ENCODE data around the gene MAL. TPM values are rescaled to one million over a fixed set of nuclear protein-coding genes. Genes with fewer than 3 reads are reported as not detected.

MAL gene
- total RNA-seq, 1 donor from 2014 or later: not detected

DNA sequence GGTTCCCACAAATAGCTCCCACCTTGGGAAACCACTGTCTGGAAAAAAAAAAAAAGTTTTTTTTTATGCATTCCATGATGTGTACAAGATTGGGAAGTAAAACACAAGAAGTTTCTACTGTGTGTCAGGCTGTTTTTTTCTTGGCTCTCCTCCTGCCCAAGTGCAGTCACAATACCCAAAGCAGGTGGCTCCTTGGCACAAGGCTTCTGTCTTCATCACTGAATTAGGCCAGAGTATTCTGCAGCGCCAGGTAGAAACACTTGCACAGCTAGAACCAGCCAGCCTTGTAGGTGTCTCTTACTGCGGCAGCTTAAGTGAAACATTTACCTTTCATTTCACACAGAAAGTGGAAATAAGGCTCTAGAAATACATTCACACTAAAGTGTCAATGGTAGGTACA is 23.8 kb upstream of the MAL start:
- Mint-ChIP-seq H3K27me3 (ENCODE audit: unreplicated experiment) (peaks cover 8% of the 10 kb centered on the region), H3K9me3 (ENCODE audit: unreplicated experiment) (no peaks in the 10 kb centered on the region), H3K4me1 (ENCODE audit: unreplicated experiment) (peaks cover 18% of the 10 kb centered on the region), H3K36me3 (ENCODE audit: low read depth, unreplicated experiment) (no peaks in the 10 kb centered on the region), H3K27ac (ENCODE audit: unreplicated experiment) (no peak overlapping the region), H3K4me3 (ENCODE audit: unreplicated experiment) (no peak overlapping the region)
- TF ChIP-seq, protein P1, sequence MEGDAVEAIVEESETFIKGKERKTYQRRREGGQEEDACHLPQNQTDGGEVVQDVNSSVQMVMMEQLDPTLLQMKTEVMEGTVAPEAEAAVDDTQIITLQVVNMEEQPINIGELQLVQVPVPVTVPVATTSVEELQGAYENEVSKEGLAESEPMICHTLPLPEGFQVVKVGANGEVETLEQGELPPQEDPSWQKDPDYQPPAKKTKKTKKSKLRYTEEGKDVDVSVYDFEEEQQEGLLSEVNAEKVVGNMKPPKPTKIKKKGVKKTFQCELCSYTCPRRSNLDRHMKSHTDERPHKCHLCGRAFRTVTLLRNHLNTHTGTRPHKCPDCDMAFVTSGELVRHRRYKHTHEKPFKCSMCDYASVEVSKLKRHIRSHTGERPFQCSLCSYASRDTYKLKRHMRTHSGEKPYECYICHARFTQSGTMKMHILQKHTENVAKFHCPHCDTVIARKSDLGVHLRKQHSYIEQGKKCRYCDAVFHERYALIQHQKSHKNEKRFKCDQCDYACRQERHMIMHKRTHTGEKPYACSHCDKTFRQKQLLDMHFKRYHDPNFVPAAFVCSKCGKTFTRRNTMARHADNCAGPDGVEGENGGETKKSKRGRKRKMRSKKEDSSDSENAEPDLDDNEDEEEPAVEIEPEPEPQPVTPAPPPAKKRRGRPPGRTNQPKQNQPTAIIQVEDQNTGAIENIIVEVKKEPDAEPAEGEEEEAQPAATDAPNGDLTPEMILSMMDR (IDR thresholded peaks at IDR 0.05; ENCODE audit: unreplicated experiment): no peak
- no peak for DNase-seq (ENCODE audit: low spot score)

DNA sequence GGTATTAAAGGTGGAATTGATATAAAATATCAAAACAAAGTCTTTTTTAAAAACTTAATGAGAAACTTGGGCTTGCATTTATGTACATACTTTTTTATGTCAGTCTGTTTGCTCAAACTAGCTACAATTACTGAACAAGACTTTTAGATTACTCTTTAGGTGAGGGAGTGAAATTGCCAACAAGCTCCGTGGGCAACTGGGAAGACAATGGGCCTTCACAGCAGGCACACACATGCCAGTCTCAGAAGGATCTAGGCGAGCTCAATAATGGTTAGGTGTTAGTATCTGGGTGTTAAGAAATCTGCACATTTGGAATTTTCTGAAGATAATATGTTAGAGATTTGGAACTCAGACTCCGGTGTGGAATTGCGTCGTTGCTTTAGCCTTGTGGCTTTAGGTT is 23.0 kb upstream of the MAL start:
- Mint-ChIP-seq H3K9me3 (ENCODE audit: unreplicated experiment) (no peaks in the 10 kb centered on the region), H3K27me3 (ENCODE audit: unreplicated experiment) (peaks cover 5% of the 10 kb centered on the region), H3K36me3 (ENCODE audit: low read depth, unreplicated experiment) (no peaks in the 10 kb centered on the region), H3K4me1 (ENCODE audit: unreplicated experiment) (peaks cover 24% of the 10 kb centered on the region), H3K27ac (ENCODE audit: unreplicated experiment) (no peak overlapping the region), H3K4me3 (ENCODE audit: unreplicated experiment) (no peak overlapping the region)
- TF ChIP-seq, protein P1 (IDR thresholded peaks at IDR 0.05; ENCODE audit: unreplicated experiment): no peak
- DNase-seq (ENCODE audit: low spot score): no peak

DNA sequence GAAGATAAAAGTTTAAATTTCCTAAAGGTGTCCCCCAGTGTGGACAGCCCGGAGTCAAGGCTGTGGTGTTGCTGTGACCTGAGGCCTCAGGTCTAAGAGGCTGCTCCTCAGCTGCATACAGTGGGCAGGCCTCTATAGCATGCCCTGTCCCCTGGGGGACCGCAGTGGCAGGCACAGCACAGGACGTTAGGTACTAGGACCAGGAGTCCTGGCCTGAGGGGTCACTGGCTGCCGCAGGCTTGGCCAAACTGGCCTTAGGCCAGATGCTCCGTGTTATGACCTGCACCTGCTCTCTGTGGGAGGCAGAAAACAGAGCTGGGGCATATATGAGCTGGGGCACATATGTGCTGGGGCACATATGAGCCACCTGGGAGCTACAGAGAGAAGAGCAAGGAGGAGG is 21.2 kb upstream of the MAL start:
- no peaks in the 10 kb centered on the region for H3K36me3 Mint-ChIP-seq (ENCODE audit: low read depth, unreplicated experiment)
- no peak overlapping the region for H3K4me3 Mint-ChIP-seq (ENCODE audit: unreplicated experiment)
- TF ChIP-seq, protein P1 (IDR thresholded peaks at IDR 0.05; ENCODE audit: unreplicated experiment): no peak
- H3K27me3 Mint-ChIP-seq (ENCODE audit: unreplicated experiment): peaks cover 5% of the 10 kb centered on the region
- no peaks in the 10 kb centered on the region for H3K9me3 Mint-ChIP-seq (ENCODE audit: unreplicated experiment)
- peaks cover 26% of the 10 kb centered on the region for H3K4me1 Mint-ChIP-seq (ENCODE audit: unreplicated experiment)
- no peak overlapping the region for H3K27ac Mint-ChIP-seq (ENCODE audit: unreplicated experiment)
- DNase-seq (ENCODE audit: low spot score): no peak

DNA sequence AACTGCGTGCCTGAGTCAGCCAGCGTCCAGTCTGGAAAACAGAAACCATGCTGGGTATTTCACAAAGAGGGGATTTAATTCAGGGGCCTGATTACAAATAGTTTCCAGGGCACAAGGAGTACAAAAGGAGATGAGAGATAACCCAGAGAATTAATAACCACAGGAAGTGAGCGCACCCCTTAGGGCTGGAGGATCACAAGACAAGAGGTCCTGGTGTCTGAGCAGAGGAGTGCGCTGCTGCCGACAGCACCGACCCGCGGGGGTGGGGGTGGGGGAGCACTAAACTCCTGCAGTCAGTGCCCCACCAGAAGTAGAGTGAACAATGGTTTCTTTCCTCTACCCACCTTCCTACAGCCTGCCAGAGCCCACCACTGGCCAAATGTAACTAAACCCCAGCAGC is 20.8 kb upstream of the MAL start:
- Mint-ChIP-seq H3K4me3 (ENCODE audit: unreplicated experiment) (no peak overlapping the region), H3K27me3 (ENCODE audit: unreplicated experiment) (peaks cover 5% of the 10 kb centered on the region), H3K9me3 (ENCODE audit: unreplicated experiment) (no peaks in the 10 kb centered on the region), H3K27ac (ENCODE audit: unreplicated experiment) (no peak overlapping the region), H3K36me3 (ENCODE audit: low read depth, unreplicated experiment) (no peaks in the 10 kb centered on the region), H3K4me1 (ENCODE audit: unreplicated experiment) (peaks cover 26% of the 10 kb centered on the region)
- no peak for DNase-seq (ENCODE audit: low spot score)
- TF ChIP-seq, protein P1 (IDR thresholded peaks at IDR 0.05; ENCODE audit: unreplicated experiment): no peak

DNA sequence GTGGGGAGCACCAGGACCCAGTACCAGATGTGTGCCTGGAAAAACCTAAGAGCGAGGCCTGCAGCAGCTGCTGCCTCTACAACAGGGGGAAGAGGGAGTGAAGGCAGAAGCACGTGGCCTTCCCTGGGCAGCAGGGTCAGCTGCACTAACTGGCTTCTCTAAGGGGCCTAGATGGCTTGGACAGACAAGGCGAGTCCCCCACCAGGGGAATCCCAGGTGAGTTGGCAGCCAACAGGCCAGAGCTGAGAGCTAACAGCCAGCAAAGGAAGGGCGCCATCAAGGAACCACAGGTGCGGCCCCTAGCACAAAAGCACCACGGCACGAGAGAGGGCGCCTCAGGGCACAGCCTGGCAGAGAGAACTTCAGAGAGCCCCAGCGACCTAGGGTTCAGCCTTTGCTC is 19.8 kb upstream of the MAL start:
- no peaks in the 10 kb centered on the region for H3K36me3 Mint-ChIP-seq (ENCODE audit: low read depth, unreplicated experiment)
- peaks cover 26% of the 10 kb centered on the region for H3K4me1 Mint-ChIP-seq (ENCODE audit: unreplicated experiment)
- TF ChIP-seq, protein P1 (IDR thresholded peaks at IDR 0.05; ENCODE audit: unreplicated experiment): no peak
- no peak overlapping the region for H3K4me3 Mint-ChIP-seq (ENCODE audit: unreplicated experiment)
- H3K27ac Mint-ChIP-seq (ENCODE audit: unreplicated experiment): no peak overlapping the region
- no peaks in the 10 kb centered on the region for H3K9me3 Mint-ChIP-seq (ENCODE audit: unreplicated experiment)
- no peak for DNase-seq (ENCODE audit: low spot score)
- peaks cover 6% of the 10 kb centered on the region for H3K27me3 Mint-ChIP-seq (ENCODE audit: unreplicated experiment)

Data from endothelial cell (in vitro differentiated cells).